Measurements from ENCODE around the gene NBPF10. TPM values are rescaled to one million over a fixed set of nuclear protein-coding genes. Genes with fewer than 3 reads are reported as not detected.
"Not testable (repeated sequence)": the region's sequence is repeated elsewhere in the genome, so short reads cannot be mapped to it uniquely, and the experiment has no call there.

The NBPF10 gene, protein sequence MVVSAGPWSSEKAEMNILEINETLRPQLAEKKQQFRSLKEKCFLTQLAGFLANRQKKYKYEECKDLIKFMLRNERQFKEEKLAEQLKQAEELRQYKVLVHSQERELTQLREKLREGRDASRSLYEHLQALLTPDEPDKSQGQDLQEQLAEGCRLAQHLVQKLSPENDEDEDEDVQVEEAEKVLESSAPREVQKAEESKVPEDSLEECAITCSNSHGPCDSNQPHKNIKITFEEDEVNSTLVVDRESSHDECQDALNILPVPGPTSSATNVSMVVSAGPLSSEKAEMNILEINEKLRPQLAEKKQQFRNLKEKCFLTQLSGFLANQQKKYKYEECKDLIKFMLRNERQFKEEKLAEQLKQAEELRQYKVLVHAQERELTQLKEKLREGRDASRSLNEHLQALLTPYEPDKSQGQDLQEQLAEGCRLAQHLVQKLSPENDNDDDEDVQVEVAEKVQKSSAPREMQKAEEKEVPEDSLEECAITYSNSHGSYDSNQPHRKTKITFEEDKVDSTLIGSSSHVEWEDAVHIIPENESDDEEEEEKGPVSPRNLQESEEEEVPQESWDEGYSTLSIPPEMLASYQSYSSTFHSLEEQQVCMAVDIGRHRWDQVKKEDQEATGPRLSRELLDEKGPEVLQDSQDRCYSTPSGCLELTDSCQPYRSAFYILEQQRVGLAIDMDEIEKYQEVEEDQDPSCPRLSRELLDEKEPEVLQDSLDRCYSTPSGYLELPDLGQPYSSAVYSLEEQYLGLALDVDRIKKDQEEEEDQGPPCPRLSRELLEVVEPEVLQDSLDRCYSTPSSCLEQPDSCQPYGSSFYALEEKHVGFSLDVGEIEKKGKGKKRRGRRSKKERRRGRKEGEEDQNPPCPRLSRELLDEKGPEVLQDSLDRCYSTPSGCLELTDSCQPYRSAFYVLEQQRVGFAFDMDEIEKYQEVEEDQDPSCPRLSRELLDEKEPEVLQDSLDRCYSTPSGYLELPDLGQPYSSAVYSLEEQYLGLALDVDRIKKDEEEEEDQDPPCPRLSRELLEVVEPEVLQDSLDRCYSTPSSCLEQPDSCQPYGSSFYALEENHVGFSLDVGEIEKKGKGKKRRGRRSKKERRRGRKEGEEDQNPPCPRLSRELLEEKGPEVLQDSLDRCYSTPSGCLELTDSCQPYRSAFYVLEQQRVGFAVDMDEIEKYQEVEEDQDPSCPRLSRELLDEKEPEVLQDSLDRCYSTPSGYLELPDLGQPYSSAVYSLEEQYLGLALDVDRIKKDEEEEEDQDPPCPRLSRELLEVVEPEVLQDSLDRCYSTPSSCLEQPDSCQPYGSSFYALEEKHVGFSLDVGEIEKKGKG (N-terminal part only)
- 1 to 10 TPM in 10 of 12 donors, not detected in 2; 1.1 to 2.2 (median 1.8) TPM for polyA plus RNA-seq (ENCODE audit: insufficient read length in 12 of 12)
- long read RNA-seq, donor 1 = 0 reads
- long read RNA-seq, donor 2 = 0 reads
- long read RNA-seq, donor 3 = 0 reads
- long read RNA-seq, donor 4 = 0 reads
- long read RNA-seq, donor 5 = 0 reads
- long read RNA-seq, donor 6 = 0 reads
- long read RNA-seq, donor 7 = 0 reads
- long read RNA-seq, donor 8 = 0 reads
- long read RNA-seq, donor 9 = 0 reads
- long read RNA-seq, donor 10 = 0 reads
- long read RNA-seq, donor 11 = 0 reads

- DNase-seq = not testable (repeated sequence)
Measured at GRCh38 chr1:146144465-146144864, at the start of gene NBPF10. Gene NBPF10, minus strand, starts transcription at chr1:146144804. Its CDS starts 35 bp downstream, at chr1:146144769.

- DNase-seq = not testable (repeated sequence)
Measured at GRCh38 chr1:146174531-146174930, 29.9 kb upstream of the NBPF10 start.

- DNase-seq = not testable (repeated sequence)
Measured at GRCh38 chr1:146167740-146168139, 23.1 kb upstream of the NBPF10 start.

GRCh38 chr1:146167273-146167672 is 22.7 kb upstream of the NBPF10 start:
- not testable (repeated sequence) for DNase-seq

Other genes starting within 250 kb of the NBPF10 start
- gene ITGA10, start 234.8 kb downstream of the NBPF10 start, polyA plus RNA-seq (ENCODE audit: insufficient read length in 12 of 12) = 10 to 100 TPM in 2 of 12 donors, 1 to 10 TPM in 9, not detected in 1; 4.0 to 12.2 (median 7.9) TPM
- 10 to 100 TPM in 11 of 12 donors, not detected in 1; 18.0 to 32.7 (median 25.9) TPM for gene PEX11B, start 226.1 kb downstream of the NBPF10 start, polyA plus RNA-seq (ENCODE audit: insufficient read length in 12 of 12)
- gene RBM8A, start 217.3 kb downstream of the NBPF10 start, polyA plus RNA-seq (ENCODE audit: insufficient read length in 12 of 12) = 100 to 1,000 TPM in 11 of 12 donors, not detected in 1; 104 to 160 (median 134) TPM
- 10 to 100 TPM in 11 of 12 donors, not detected in 1; 26.5 to 33.7 (median 30.6) TPM for gene LIX1L, start 186.8 kb downstream of the NBPF10 start, polyA plus RNA-seq (ENCODE audit: insufficient read length in 12 of 12)
- 1 to 10 TPM in 3 of 12 donors, under 1 TPM in 7, not detected in 2; 0.58 to 1.4 (median 0.81) TPM for gene ANKRD34A, start 180.2 kb downstream of the NBPF10 start, polyA plus RNA-seq (ENCODE audit: insufficient read length in 12 of 12)
- gene POLR3GL, start 180.1 kb downstream of the NBPF10 start, polyA plus RNA-seq (ENCODE audit: insufficient read length in 12 of 12) = 10 to 100 TPM in 11 of 12 donors, not detected in 1; 33.2 to 75.0 (median 39.3) TPM
- 100 to 1,000 TPM in 11 of 12 donors, not detected in 1; 241 to 361 (median 276) TPM for gene TXNIP, start 148.2 kb downstream of the NBPF10 start, polyA plus RNA-seq (ENCODE audit: insufficient read length in 12 of 12)
- 100 to 1,000 TPM in 10 of 12 donors, 10 to 100 TPM in 1, not detected in 1; 56.1 to 322 (median 225) TPM for gene HJV, start 123.1 kb downstream of the NBPF10 start, polyA plus RNA-seq (ENCODE audit: insufficient read length in 12 of 12)
- 10 to 100 TPM in 11 of 12 donors, not detected in 1; 17.5 to 30.8 (median 25.3) TPM for gene NOTCH2NLA, start 84.2 kb upstream of the NBPF10 start, polyA plus RNA-seq (ENCODE audit: insufficient read length in 12 of 12)

All from muscle of arm (tissue), 14 donors.